Adrenal gland (tissue), 12 donors: ENCODE measurements around the gene ERCC2. TPM values are rescaled to one million over a fixed set of nuclear protein-coding genes. Genes with fewer than 3 reads are reported as not detected.

Source experiments
- DNase-seq, 7 donors: peaks; one replicate each; pipeline ENCODE4 v3.0.0-alpha.2; 2019 to 2020
- H3K27ac ChIP-seq, 5 donors: fragments of 200-600 bp; sonication (generic) in 4 of 5; 1 replicate in 3 of 5; 2 replicates in 2 of 5; pipeline versions ENCODE4 v1.5.1 to v1.8.0; 2016 to 2020; ENCODE audit warnings: mild to moderate bottlenecking in 1 of 5
- H3K27me3 ChIP-seq: fragments of 200-600 bp; 2 replicates; pipeline ENCODE4 v1.8.0; 2021
- H3K36me3 ChIP-seq, 2 donors: fragments of 200-600 bp; replicated peaks in 1 of 2; 1 replicate in 1 of 2; 2 replicates in 1 of 2; pipeline versions ENCODE4 v1.5.1 to v1.8.0; 2018 to 2022
- H3K4me1 ChIP-seq, 2 donors: fragments of 200-600 bp; replicated peaks in 1 of 2; 1 replicate in 1 of 2; 2 replicates in 1 of 2; pipeline versions ENCODE4 v1.5.1 to v1.8.0; 2018 to 2021
- H3K4me3 ChIP-seq, 4 donors: fragments of 200-600 bp; sonication (generic) in 3 of 4; one replicate each; pipeline ENCODE4 v1.5.1; 2016 to 2018
- H3K9me3 ChIP-seq, 3 donors: fragments of 200-600 bp; sonication (generic) in 1 of 3; replicated peaks in 1 of 3; 1 replicate in 2 of 3; 2 replicates in 1 of 3; pipeline versions ENCODE4 v1.5.1 to v1.8.0; 2016 to 2021
- POLR2A ChIP-seq, 2 donors: fragments of 450-650 bp; IDR thresholded peaks; one replicate each; pipeline ENCODE4 v1.6.1; 2017; ENCODE audit warnings: antibody characterized with exemption in 2 of 2, mild to moderate bottlenecking in 2 of 2, moderate library complexity in 1 of 2
- WGBS, 4 donors: extraction: QIAGEN DNeasy Blood & Tissue Kit in 2 of 4; methylation state at CpG; one replicate each; pipeline versions ENCODE4 v1.1.5 to v1.1.7; 2013 to 2017; 5-methylcytosine and 5-hydroxymethylcytosine counted together
- intact Hi-C, 2 donors: fragments of 100-400 bp; cut with DNase I; formaldehyde crosslinking; loops; one replicate each; pipeline versions ENCODE4 v1.14.1 to v1.15.0; 2022 to 2023
- polyA plus RNA-seq, 3 donors: library from polyadenylated mRNA; stranded (reverse); fragments of 200-250 nt in 2 of 3; fragments of 350-450 nt in 1 of 3; fragmentation: Illumina TruSeq in 1 of 3; extraction: RNeasy Lipid Tissue Mini Kit (QIAGEN cat#74804) in 1 of 3; gene quantifications; one replicate each; pipeline ENCODE4 v1.2.3, GENCODE V29; 2013 to 2014
- total RNA-seq, 9 donors: library from RNA; depleted of rRNA in 4 of 9; stranded (reverse); fragments of >200 nt in 4 of 9; fragments of 120-200 nt in 1 of 9; fragmentation: NEBNext Ultra II Directional in 1 of 9; extraction: Animal tissue kit (Norgen Biotek cat#: 25700) in 1 of 9; gene quantifications; one replicate each; pipeline versions ENCODE4 v1.1.0 to v1.2.4, GENCODE V29; 2013 to 2023
- TF ChIP-seq, protein P1 (sequence below), 6 experiments: fragments of 450-650 bp in 4 of 6; fragments of 200-600 bp in 2 of 6; sonication (generic) in 1 of 6; IDR thresholded peaks; 1 replicate in 5 of 6; 2 replicates in 1 of 6; pipeline versions ENCODE4 v1.5.1 to v1.8.0; 2016 to 2021; ENCODE audit warnings: antibody characterized with exemption in 6 of 6, mild to moderate bottlenecking in 2 of 6, moderate library complexity in 1 of 6
- donor health status: healthy with polysubstance abuse.
- donor health status: Bipolar disorder and iron deficiency.
- donor health status: DM: yes; HTN: yes; CAD: no.
- donor health status: DM: no; HTN: no; CAD: no.
- donor health status: DM: no; HTN: no; CAD: no.
- donor health status: DM: yes; HTN: yes; CAD: no.

Gene ERCC2
- total and polyA plus RNA-seq, 12 donors, result 10.1 to 53.3 (median 26.9) TPM

DNA sequence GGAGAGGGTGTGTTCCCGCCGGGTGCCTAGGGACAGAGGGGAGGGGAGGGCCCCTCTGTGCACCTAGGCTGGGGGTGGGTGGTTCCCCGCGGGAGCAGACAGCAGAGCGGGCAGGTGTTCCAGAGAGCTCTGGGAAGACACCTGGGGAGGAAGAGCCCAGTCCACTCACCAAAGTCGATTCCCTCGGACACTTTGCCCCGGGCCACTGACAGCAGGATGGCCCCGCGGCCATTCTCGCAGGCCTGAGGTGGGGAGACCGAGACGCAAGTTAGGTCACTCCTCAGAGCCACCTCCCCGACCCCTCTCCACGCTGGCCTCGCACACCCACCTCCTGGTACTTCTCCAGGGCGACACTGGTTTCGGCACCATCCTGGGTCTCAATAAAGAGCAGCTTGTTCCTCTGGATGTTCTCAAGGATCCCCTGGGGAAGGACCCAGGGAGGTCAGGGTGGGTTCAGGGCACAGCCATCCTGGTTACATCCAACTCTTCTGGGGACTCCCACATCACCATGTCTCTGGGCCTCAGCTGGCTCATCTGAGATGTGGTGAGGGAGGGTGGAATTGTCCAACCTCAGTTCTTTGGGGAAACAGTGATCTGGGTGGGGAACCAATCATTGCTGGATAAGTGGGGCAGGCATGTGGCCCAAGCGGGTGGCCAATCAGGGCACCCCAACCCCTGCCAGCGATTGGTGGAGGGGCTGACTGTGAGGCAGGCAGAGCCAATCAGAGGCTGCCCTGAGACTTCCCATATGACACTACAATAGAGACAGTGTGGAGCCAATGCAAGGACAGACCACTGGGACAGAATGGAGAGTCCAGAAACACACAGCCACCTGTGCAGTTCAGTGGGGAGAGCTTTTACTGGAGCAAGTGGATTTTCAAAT lies 17.2 kb downstream of the ERCC2 start:
- H3K27me3 ChIP-seq, result no peaks in the 10 kb centered on the region
- no peaks in the 10 kb centered on the region for H3K9me3 ChIP-seq
- H3K27ac ChIP-seq, result no peak overlapping the region
- peaks cover 0 to 28% of the 10 kb centered on the region in 2 donors for H3K36me3 ChIP-seq
- 89 to 97% (median 93%) methylated on average over 13 to 20 of the region's 20 CpGs for WGBS, 4 donors
- no peak overlapping the region for H3K4me3 ChIP-seq
- no peaks in the 10 kb centered on the region for H3K4me1 ChIP-seq
- DNase-seq, result no peak
- intact Hi-C loops, result loop anchor here in 1 of 2 donors (10.0 kb wide), 1 partner anchor 338 kb away; no protein-coding TSS in a partner anchor
- TF ChIP-seq, protein P1, sequence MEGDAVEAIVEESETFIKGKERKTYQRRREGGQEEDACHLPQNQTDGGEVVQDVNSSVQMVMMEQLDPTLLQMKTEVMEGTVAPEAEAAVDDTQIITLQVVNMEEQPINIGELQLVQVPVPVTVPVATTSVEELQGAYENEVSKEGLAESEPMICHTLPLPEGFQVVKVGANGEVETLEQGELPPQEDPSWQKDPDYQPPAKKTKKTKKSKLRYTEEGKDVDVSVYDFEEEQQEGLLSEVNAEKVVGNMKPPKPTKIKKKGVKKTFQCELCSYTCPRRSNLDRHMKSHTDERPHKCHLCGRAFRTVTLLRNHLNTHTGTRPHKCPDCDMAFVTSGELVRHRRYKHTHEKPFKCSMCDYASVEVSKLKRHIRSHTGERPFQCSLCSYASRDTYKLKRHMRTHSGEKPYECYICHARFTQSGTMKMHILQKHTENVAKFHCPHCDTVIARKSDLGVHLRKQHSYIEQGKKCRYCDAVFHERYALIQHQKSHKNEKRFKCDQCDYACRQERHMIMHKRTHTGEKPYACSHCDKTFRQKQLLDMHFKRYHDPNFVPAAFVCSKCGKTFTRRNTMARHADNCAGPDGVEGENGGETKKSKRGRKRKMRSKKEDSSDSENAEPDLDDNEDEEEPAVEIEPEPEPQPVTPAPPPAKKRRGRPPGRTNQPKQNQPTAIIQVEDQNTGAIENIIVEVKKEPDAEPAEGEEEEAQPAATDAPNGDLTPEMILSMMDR (IDR thresholded peaks at IDR 0.05), result no peak
- TF ChIP-seq POLR2A (IDR thresholded peaks at IDR 0.05), result no peak

DNA sequence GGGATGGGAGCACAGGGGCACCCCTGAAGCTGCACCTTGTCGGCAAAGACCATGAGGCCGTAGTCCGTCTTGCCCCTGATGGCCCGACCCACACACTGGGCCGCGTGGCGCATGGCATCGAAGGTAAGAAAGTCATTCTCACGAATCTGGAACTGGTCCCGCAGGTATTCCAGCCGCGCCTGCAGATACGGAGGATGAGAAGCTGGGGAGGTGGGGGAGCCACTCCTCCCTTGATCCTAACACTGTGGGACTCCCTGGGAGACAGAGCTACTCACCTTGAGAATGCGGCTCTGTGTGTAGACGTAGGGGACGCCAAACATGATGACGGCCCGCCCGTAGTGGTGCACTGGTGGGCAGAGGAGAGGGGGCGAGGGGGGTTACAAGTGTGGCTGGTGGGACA lies 17.9 kb downstream of the ERCC2 start:
- DNase-seq, result no peak
- 93 to 98% (median 94%) methylated on average over 8 to 20 of the region's 20 CpGs for WGBS, 4 donors
- Histone ChIP-seq H3K9me3 (no peaks in the 10 kb centered on the region), H3K36me3 (peaks cover 0 to 28% of the 10 kb centered on the region in 2 donors), H3K27ac (no peak overlapping the region), H3K27me3 (no peaks in the 10 kb centered on the region), H3K4me3 (no peak overlapping the region), H3K4me1 (no peaks in the 10 kb centered on the region)
- intact Hi-C loops, result loop anchor here in 1 of 2 donors (10.0 kb wide), 1 partner anchor 338 kb away; no protein-coding TSS in a partner anchor
- TF ChIP-seq, protein P1 (IDR thresholded peaks at IDR 0.05), result no peak

GRCh38 chr19:45352062-45352461 lies 18.3 kb downstream of the ERCC2 start:
- TF ChIP-seq POLR2A (IDR thresholded peaks at IDR 0.05), result no peak
- TF ChIP-seq, protein P1 (IDR thresholded peaks at IDR 0.05), result no peak
- no peak overlapping the region for H3K4me3 ChIP-seq
- no peaks in the 10 kb centered on the region for H3K9me3 ChIP-seq
- H3K4me1 ChIP-seq, result no peaks in the 10 kb centered on the region
- peaks cover 0 to 28% of the 10 kb centered on the region in 2 donors for H3K36me3 ChIP-seq
- WGBS, 4 donors, result 88 to 97% (median 92%) methylated on average over 4 to 15 of the region's 15 CpGs
- intact Hi-C loops, result loop anchor here in 1 of 2 donors (10.0 kb wide), 1 partner anchor 337 kb away; no protein-coding TSS in a partner anchor
- H3K27me3 ChIP-seq, result no peaks in the 10 kb centered on the region
- no peak overlapping the region for H3K27ac ChIP-seq
- no peak for DNase-seq

DNA sequence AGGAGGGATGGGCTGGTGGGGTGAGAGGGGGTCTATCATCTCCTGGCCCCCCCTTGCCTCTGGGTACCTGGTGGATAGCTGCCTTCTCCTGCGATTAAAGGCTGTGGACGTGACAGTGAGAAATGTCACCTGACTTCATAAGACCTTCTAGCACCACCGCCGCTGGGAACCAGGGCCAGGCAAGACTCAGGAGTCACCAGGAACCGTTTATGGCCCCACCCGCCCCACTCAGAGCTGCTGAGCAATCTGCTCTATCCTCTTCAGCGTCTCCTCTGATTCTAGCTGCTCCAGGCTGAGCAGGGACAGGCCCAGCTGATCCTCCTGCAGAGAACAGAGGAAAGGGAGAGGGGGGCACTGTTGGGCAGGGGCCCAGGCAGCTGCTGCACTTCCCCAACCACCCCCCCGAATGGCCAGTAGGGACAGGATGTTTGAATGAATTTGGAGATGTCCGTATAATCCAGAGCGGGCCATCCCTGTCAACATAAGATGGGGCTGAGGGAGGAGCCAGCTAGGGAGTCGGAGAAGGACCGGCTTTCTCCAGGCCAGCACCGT lies 18.9 kb downstream of the ERCC2 start:
- WGBS, 4 donors, result 74 to 85% (median 81%) methylated on average over 11 to 13 of the region's 13 CpGs
- Histone ChIP-seq H3K4me3 (no peak overlapping the region), H3K4me1 (no peaks in the 10 kb centered on the region), H3K27ac (no peak overlapping the region), H3K9me3 (no peaks in the 10 kb centered on the region), H3K27me3 (peaks cover under 1% of the 10 kb centered on the region), H3K36me3 (peaks cover 0 to 24% of the 10 kb centered on the region in 2 donors)
- DNase-seq, result no peak
- intact Hi-C loops, result loop anchor here in 1 of 2 donors (10.0 kb wide), 1 partner anchor 337 kb away; no protein-coding TSS in a partner anchor
- TF ChIP-seq POLR2A (IDR thresholded peaks at IDR 0.05), result no peak
- TF ChIP-seq, protein P1 (IDR thresholded peaks at IDR 0.05), result no peak
